ENCODE results near the gene LMO7.

GRCh38 chr13:75740031-75740430, 103.9 kb downstream of the LMO7 start:
- TF ChIP-seq POLR2A (IDR thresholded peaks at IDR 0.05; ENCODE audit: insufficient read depth in 1 of 2, low read depth in 2 of 2, low read length in 2 of 2) (no peak), ZNF251 (CRISPR knock-in tag; IDR thresholded peaks at IDR 0.05) (no peak)

Data from HepG2 (cell line).